Ammon's horn (tissue), 1 donor: Measurements from ENCODE around the gene CCDC191.
A peak's percentile ranks its signal among the peaks of the same experiment; 100 is the strongest.

Source experiments
- DNase-seq: peaks from one replicate; pipeline ENCODE4 v3.0.0-alpha.2; 2016; ENCODE audit warnings: low spot score

The CCDC191 gene

DNA sequence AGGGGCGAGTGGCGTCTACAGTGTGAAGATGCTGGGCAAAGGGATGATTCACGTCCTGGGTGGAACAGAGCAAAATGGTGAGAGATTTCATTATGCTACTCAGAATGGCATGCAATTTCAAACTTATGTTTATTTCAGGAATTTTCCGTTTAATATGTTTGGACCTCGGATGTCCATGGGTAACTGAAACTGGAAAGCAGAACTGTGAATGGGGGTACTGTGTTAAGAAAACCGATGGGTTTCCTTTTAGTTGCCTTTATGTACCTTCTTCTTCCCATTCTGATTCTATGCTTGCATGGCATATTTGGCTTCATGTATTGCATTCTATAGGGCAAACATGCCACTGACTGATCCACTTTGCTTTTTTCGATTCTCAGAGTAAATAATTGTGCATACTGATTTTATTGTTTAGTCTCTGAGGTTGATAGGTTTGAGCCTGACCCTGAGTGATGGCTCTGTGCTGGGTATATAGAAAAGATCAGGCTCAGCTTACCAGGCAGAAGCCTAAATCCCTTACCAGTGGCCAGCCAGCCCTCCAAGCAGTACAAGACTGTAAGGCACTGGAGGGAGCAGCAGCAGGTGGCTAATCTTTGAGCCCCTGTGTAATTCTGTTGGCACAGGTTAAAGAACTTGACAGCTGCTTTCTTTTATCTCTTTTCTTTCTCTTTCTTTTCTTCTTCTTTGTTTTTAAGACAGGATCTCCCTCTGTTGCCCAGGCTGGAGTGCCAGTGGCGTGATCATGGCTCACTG lies 4.8 kb upstream of the CCDC191 start:
- no peak for DNase-seq

DNA sequence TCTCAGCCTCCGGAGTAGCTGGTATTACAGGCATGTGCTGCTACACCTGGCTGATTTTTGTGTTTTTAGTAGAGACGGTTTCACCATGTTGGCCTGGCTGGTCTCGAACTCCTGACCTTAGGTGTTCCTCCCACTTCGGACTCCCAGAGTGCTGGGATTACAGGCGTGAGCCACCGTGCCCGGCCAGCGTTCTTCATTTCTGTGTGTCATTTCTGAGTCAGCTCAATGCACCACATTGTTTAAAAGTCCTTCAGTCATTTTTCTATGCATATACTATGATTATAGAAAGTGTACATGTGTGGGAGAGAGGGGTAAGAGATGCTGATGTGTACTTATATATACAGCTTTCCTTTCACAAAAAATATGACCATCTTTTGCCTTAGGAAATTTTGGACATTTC lies 2.3 kb upstream of the CCDC191 start:
- DNase-seq = no peak

DNA sequence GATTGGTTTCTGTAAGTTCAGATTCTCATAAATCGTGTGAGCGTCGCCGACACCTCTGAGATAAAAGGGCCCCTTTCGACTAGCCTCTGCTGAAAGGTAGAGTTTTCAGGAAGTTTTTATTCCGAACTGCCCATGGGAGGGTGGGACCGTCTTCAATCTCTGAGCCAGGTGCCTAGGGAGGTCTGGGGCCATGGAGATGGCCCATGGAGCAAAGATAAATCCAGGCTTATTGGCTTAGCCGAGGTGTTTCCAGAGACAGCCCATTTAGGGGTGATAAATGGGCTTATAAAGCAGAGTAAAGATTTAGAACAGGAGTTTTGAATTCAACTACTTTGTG lies 653 bp upstream of the CCDC191 start:
- no peak for DNase-seq

DNA sequence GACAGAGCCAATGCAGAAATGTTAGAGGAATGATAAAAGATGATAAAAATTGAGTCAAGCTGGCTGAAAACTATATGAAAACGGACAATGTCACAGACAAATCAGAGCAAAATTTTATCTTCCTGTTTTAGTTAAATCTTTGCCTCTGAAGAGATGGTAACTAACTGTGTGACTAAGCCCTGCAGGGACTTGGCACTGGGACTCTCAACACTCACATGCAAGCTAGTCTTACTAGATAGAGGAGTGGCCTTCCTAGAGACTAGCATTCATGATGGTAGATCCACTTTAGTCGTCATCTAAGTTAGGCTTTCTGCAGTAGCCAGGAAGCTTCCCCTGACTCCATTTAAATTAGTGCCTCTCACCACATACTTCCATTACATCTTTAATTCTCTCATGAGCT lies 4.1 kb downstream of the CCDC191 start:
- DNase-seq = no peak

DNA sequence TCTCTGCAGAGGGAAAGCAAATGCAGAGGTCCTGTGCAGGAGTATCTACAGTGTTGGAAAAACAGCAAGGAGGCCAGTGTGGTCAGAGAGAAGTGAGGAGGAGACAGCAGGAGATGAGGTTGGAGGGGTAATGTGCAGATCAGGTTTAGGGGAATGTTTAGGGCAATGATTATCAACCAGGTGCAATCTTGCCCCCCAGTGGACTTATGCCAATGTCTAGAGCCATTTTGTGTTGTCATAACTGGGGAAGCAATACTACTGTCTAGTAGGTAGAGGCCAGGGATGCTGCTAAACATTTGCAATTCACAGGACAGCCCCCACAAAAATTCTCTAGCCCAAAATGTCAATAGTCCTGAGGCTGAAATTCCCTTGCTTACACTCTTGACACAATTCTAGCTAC lies 13.1 kb downstream of the CCDC191 start:
- DNase-seq = no peak

DNA sequence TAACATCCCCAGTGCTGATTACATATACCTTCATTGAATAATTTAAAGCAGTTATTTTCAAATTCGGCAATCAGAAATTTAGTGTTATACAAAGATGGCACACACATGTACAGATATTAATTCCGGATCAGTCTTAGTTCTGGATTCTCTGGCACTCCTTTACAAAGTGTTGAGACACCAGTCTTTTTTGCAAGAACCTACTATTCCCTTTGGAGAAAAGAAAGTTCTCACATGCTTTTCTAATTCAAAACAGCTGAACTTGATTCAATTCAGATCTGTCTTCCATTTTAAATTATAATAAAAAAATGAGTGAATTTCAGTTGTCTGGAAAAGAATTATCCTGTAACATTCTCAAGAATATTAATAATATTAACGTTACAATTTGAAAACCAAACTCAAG lies 20.4 kb downstream of the CCDC191 start:
- no peak for DNase-seq

DNA sequence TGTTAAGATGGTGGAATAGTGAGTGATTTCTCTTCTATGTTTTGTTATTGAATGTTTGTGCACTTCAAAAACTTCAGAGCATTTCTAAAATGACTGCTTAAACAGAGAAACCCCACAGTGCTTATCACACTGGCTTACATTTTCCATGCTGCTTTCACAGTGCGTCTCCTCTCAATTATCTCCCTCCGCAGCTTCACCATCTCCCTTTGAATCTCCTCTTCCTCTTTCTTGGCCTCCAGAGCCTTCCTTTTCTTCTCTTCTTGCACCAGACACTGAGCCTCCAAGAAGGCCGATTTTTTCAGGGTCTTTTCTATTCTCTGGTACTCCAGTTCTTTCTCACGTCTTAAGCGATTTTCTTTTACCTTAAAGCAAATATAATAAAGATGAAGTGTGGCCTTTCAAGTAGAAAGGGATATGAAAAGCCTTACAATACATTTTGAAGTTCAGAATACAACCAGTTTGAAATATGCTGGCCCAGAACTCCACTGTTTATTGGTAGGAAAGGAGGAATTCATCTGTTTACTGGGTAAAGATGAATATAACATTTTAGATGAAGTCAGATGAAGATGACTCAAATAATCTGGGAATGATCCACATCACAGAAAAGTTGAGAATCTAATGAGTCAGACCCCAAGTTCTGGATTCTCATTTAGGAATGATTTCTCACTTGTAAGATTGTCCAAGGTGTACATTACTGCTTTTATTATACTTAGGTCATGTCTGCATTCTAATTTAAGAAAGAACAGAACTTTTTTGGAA lies 21.4 kb downstream of the CCDC191 start:
- no peak for DNase-seq

DNA sequence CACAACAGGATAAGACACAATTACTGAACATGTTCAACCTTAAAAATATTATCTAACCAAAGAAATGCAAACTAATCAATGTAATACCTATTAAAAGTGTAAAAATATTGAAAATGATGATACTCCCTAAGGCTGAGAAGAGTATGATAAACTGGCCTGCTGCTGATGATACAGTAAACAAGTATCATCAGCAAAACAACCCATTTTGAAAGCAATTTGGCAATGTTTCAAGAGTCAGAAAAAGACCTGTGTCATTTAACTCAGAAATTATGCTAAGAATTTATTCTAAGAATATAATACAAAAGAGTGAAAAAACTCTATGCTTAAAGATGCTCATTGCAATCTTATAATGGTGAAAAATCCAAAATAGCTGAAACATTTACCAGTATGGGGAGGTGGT lies 22.1 kb downstream of the CCDC191 start:
- no peak for DNase-seq

DNA sequence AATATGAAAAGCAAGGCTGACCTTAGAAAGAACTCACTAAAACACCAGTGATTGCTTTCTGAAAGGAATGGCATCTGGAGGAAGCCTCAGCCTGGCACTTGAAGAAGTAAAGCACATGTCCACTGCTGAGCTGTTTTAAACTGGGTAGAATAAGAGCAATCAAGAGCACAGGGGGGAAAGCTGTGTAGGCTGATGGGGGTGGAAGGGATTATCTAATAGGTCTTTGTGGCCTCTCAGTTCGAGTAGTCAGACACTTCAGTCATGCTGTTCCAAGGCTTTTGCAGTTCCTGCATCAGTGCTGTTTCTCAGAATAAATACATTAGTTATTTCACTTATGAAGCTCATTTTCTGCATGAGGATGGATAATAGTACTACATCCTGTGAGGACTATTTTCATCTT lies 22.6 kb downstream of the CCDC191 start:
- no peak for DNase-seq

DNA sequence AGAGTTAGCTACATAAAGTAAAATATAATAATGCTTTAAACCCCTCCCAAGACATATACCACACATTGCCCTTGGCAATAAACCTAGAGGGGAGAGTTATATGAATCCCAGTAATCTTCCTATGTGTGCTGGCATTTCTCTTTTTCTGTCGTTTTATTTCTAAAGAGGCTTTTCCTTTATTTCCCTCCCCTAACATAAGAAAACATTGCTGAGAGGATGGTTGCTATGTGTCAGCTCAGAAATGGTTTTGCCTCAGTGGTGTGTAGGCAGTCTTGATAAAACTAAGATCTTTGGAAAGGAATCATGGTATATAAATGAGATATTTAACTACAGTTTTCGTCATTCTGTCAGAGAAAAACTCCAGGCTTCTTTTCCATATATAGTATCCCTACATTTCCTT lies 30.0 kb downstream of the CCDC191 start:
- no peak for DNase-seq

DNA sequence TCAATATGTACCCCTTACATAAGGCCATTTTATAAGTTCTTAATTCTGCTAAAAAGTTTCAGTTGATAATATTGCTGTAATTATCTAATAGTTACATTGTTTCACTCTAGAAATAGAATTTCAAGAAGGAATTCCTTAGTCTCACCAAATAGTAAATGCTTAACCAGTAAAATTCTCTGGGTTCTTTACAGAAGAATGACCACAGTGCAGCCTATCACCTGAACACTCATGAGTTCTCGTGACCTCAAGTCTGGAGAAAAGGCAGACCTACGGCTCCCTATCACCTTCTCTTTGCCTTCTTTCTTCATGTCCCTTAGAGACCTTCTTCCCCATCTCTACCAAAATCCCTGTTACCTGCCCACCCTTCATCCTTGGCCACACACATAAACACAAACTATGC lies 30.9 kb downstream of the CCDC191 start:
- no peak for DNase-seq

DNA sequence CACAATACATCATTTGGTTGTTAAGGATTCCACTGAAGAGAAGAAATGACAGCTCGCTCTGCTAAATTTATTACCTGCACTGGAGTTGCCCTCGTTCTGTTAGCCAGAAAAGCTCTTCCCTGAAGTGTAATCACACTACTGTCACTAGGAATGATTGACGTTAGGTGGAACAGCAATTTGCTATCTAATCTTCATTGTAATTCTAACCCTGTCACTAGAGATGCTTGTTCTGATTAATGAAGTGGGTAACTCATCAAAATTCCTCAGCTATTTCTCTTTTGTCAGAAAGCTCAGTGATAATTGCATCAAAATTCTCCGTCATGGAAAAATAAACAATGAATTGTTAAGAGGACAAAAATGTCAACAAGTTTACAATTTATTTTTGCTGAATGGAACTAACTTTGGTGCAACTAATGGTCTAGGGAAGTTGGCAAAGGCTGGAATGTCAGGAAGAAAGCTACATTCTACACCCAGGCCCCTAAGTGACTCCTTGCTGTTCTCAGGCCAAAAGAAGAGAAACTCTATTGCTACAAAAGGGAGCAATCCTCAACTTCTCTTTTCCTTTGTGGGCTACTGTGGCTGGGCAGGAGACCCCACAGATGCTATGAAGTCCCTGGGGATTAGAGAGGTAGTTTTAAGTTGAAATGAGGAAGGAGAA lies 34.1 kb downstream of the CCDC191 start:
- DNase-seq = no peak

DNA sequence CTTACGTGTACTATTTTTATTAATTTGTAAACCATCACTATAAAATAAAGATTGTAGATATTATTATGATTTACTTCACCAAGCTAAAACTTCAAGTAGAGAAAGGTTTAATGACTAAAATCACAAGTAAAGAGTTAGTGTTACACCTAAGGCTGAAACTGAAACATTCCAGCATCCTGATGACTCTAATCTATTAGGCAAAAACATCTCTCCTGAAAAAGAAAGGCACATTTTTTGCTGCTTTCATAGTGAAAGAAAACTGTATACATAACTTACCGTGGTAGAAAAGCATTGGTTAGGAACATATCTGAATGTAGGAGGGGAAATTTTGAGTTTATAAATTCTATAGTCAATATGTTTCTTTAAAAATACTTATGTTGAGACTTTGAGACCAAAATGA lies 35.4 kb downstream of the CCDC191 start:
- no peak for DNase-seq

DNA sequence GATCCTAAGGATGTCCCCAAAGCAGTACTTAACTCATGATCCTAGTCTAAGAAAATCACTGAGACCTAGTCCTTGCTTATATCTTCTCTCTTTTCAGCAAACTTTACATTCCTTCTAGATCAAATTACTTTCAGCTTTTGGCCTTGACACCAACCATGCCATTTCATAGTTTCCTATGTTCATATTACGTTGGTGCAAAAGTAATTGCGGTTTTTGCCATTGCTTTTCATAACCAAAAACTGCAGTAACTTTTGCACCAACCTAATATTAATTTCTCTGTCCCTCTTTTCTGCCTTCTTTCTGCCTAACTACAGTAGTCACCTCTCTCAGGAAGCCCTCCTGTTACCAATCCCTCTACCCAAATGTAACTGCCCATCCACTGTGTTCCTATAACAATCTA lies 36.8 kb downstream of the CCDC191 start:
- DNase-seq = no peak

DNA sequence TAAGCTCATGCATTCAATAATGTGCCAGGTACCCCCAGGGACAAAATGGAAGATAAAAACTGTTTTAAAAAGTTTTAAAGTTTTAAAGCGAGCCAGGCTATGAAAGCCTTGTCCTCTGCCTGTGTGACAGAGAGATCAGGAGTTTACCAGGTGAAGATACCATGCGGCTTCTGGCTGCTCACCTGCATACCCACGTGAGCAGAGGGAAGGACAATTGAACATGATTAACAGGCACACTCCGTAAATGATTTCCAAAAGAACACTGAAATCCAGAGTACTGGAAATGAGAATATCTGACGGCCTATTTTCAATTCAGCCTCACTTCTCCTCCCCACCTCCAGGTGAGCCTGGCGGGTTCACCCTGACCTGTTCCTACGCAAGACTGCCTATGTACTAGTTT lies 42.1 kb downstream of the CCDC191 start:
- DNase-seq = no peak

DNA sequence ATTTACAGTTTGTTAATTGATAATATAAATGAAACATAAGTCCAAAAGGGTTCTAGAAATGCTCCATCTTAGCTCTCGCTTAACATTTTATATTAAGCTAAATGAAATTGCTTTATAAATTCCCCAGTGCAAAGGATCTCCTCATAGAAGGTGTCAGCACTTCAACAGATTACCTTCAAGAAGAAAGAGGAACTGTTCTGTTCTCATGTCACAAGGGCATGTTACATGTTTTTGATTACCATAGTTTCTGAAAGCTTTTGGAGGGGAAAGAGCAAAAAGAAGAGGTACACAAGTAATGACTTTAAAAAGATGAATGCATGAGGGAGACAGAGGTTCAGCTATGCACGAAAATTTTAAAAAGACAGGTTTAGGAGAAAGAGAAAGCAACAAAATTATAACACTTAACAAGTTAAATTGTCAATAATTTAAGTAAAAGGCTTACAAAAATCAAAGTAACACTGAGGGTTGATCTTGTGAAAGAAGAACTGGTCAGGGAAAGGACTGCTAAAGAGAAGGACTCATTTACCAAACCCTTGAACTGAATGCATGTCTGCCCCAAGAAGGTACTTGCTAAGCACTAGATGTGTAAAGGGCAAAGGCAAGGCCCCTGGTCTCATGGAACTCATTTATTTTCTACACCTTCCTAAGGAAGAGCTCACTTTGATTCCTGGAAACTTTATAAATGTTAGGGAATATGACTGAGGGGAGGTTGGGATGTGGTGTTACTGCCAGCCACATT lies 45.1 kb downstream of the CCDC191 start:
- no peak for DNase-seq

DNA sequence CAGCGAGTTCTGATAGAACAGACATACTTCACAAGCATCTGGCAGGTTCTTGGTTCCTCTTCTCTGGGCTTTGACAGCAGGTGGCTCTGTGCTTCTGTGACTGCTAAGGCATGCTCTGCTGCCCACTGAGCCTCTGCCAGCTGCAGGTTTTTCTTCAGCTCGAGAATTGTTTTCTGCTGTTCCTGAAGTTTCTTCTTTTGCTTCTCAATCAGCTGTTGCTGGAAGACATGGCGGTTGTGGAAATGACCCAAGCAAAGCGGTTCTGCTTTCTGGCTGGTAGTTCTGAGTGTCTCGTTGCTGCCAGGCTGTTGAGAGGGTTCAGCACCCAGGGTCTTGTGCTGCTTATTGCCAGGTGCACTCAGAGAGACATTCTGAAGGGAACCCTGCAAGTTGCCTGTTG lies 50.8 kb downstream of the CCDC191 start:
- no peak for DNase-seq

DNA sequence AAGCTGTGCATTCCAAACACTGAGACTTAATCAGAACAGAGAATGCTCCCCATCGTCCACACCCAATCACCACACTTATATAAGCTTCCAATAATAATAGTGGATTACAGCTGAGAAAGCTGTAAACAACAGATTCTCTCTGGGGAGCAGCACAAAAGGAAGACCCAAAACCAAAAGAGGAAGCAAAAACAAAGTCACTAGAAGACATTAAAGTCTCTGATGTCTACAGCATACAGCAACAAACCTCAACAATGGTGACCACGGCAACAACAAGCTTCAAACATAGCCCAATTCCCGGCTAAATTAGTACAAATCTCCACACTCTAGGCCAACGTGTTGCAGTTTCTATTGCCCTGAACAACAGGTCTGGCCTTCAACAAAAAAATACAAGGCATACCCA lies 70.8 kb downstream of the CCDC191 start:
- no peak for DNase-seq

DNA sequence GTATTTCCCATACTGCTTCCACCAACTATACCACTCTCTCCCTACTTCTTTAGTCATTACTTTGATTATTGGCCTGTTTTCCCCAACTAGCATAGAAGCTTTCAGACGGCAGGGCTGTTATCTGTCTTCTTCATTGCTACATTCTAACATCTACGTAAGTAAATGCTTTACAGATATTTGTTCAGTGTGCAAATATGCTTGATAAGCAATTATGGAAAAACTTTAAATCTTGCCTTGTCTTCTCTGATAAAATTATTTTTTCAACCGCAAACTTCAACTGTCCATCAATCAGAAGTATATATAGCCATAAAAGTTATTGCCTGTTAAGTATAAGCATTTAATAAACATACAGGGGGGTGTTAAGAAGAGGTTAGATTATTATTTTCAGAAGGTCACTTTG lies 72.8 kb downstream of the CCDC191 start:
- DNase-seq = no peak

DNA sequence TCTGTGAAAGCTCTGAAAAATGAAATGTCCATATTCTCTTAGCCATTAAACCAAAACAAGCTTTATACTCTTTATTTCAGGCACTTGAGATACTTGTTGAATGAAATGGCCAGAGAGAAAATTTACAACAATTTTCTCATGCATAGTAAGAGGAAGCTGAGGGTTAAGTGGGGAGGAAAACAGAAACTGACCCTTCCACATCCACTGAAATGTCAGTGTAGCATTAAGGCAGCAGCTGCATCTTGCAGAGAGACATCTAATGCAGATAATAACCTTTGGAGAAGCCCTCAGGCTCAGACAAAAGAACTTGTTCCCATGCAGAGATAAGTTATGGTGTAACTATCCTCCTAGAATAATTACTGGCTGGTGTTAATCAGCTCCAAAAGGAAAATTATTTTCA lies 74.5 kb downstream of the CCDC191 start:
- no peak for DNase-seq

DNA sequence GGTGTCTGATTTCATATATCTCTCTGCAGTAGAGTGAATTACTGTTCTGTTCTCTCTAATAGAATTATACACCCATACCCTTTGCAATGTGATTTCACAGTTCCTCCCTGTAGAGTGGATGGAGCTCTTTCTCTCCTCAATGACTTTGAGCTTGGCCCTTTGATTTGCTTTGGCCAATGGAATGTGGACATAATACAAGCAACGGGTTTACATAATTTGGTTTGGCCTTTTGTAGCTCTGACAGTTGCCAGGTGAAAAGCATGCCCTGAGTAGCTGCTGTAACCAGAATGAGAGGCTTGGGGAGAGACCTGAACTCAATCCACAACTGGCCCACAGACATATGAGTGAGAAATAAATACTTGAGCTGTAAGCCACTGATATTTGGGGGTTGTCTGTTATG lies 76.4 kb downstream of the CCDC191 start:
- no peak for DNase-seq

DNA sequence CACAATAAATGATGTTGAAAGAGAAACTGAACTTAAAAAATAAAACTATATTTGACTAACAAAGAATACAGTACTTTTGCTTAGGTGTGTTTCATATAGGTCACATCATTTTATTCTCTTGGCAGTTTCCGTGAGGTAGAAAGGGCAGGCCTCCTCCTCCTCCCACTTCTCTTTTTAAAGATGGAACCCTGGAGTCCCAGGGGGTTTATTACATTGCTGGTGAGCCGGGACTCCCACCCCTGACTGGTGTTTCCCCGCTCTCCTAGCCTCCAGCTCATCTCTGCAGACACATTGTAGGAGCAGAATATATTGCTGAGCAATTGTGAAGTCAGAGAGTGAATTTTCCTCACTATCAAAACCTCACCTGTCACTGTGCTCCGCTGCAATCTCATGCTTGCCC lies 78.5 kb downstream of the CCDC191 start:
- no peak for DNase-seq

DNA sequence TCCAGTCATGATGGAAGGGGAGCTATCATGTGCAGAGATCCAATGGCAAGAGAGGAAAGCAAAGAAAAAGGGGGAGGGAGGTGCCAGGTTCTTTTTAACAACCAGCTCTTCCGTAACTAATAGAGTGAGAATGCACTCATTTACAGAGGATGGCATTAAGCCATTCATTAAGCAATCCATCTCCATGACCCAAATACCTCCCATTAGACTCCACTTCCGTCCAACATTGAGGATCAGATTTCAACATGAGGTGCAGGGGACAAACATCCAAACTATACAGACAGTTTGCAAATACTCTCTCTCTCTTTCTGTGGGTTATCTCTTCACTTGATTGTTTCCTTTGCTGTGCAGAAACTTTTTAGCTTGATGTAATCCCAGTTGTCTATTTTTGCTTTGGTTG lies 87.3 kb downstream of the CCDC191 start:
- peak; percentile 25 for DNase-seq
